Prostate gland (tissue), 2 donors: ENCODE measurements around the gene PCDH9.

ENCODE experiments used
- CTCF ChIP-seq, 4 experiments: fragments of 200-600 bp in 2 of 4; fragments of 450-650 bp in 2 of 4; sonication (generic) in 2 of 4; IDR thresholded peaks; 1 replicate in 3 of 4; 2 replicates in 1 of 4; pipeline ENCODE4 v1.5.1; 2016 to 2019; ENCODE audit warnings: antibody characterized with exemption in 4 of 4, mild to moderate bottlenecking in 2 of 4, moderate library complexity in 2 of 4
- POLR2A ChIP-seq: fragments of 450-650 bp; IDR thresholded peaks from one replicate; pipeline ENCODE4 v1.6.1; 2016; ENCODE audit warnings: antibody characterized with exemption, mild to moderate bottlenecking

- TF ChIP-seq CTCF (IDR thresholded peaks at IDR 0.05): no peak
- no peak for TF ChIP-seq POLR2A
Observed at GRCh38 chr13:67161176-67161575, 69.0 kb downstream of the PCDH9 start.
